Neural cell (in vitro differentiated cells): Measurements from ENCODE around the gene PADI6.

ENCODE experiments used
- MXI1 ChIP-seq: fragments of 450-650 bp; conservative IDR thresholded peaks from 2 replicates; pipeline ENCODE4 v1.6.1; 2014; ENCODE audit warnings: antibody characterized with exemption, mild to moderate bottlenecking; ENCODE audit not compliant: poor library complexity, severe bottlenecking
- POLR2AphosphoS5 ChIP-seq: IDR thresholded peaks from 2 replicates; pipeline ENCODE4 v1.6.1; 2012
- TAF1 ChIP-seq: IDR thresholded peaks from 2 replicates; pipeline ENCODE4 v1.6.1; 2012; ENCODE audit warnings: low read depth
- TF ChIP-seq, protein P1 (sequence below): fragments of 450-650 bp; IDR thresholded peaks from 2 replicates; pipeline ENCODE4 v1.5.1; 2014; ENCODE audit warnings: antibody characterized with exemption, mild to moderate bottlenecking, moderate library complexity; ENCODE audit not compliant: poor library complexity, severe bottlenecking

DNA sequence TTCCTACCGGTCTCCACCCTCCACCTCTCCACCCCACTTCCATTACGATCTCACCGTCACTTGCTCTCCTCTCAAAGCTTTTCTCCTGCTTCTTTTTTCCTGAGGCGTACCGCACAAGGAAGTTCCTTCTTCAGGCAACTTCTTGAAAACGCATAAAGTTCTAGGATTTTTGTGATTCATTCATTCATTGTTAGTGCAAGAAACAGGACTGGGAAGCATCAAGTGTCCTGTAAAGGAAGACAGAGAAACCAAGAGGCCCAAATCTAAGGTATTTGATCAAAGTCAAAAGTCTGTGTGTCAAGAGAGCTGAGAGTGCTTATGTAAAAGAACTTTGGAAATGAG, 68.8 kb downstream of the PADI6 start:
- TF ChIP-seq, protein P1, sequence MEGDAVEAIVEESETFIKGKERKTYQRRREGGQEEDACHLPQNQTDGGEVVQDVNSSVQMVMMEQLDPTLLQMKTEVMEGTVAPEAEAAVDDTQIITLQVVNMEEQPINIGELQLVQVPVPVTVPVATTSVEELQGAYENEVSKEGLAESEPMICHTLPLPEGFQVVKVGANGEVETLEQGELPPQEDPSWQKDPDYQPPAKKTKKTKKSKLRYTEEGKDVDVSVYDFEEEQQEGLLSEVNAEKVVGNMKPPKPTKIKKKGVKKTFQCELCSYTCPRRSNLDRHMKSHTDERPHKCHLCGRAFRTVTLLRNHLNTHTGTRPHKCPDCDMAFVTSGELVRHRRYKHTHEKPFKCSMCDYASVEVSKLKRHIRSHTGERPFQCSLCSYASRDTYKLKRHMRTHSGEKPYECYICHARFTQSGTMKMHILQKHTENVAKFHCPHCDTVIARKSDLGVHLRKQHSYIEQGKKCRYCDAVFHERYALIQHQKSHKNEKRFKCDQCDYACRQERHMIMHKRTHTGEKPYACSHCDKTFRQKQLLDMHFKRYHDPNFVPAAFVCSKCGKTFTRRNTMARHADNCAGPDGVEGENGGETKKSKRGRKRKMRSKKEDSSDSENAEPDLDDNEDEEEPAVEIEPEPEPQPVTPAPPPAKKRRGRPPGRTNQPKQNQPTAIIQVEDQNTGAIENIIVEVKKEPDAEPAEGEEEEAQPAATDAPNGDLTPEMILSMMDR = no peak
- no peak for TF ChIP-seq TAF1
- no peak for TF ChIP-seq POLR2AphosphoS5
- TF ChIP-seq MXI1 = no peak
